OCI-LY3 (cell line): Measurements from ENCODE around the gene JADE2.

Experiments used
- EZH2phosphoT487 ChIP-seq: fragments of 200-600 bp; shearing (Covaris generic); IDR thresholded peaks from 2 replicates; pipeline ENCODE4 v1.6.1; 2018; ENCODE audit warnings: antibody characterized with exemption, mixed run types, low read depth
- TF ChIP-seq, protein P1 (sequence below): fragments of 200-600, 300-600 bp; sonication (generic); IDR thresholded peaks from 2 replicates; pipeline ENCODE4 v1.5.1; 2014; ENCODE audit warnings: antibody characterized with exemption, low read length, low read depth

DNA sequence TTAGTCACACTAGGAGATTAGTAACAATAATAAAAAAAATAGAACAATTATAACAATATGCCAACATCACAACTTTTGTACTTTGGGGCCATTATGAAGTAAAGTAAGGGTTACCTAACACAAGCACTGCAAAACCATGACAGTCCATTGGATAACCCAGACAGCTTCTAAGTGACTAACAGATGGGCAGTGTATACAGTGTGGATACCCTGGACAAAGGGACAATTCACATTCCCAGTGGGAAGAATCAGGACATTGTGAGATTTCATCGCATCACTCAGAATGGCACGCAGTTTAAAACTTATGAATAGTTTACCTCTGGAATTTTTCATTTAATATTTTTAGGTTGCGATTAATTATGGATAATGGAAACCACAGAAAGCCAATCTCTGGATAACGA lies 45.6 kb upstream of the JADE2 start:
- TF ChIP-seq, protein P1, sequence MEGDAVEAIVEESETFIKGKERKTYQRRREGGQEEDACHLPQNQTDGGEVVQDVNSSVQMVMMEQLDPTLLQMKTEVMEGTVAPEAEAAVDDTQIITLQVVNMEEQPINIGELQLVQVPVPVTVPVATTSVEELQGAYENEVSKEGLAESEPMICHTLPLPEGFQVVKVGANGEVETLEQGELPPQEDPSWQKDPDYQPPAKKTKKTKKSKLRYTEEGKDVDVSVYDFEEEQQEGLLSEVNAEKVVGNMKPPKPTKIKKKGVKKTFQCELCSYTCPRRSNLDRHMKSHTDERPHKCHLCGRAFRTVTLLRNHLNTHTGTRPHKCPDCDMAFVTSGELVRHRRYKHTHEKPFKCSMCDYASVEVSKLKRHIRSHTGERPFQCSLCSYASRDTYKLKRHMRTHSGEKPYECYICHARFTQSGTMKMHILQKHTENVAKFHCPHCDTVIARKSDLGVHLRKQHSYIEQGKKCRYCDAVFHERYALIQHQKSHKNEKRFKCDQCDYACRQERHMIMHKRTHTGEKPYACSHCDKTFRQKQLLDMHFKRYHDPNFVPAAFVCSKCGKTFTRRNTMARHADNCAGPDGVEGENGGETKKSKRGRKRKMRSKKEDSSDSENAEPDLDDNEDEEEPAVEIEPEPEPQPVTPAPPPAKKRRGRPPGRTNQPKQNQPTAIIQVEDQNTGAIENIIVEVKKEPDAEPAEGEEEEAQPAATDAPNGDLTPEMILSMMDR: no peak
- TF ChIP-seq EZH2phosphoT487: no peak
